Smooth muscle cell (in vitro differentiated cells): Measurements from ENCODE around the gene NGFR. TPM values are rescaled to one million over a fixed set of nuclear protein-coding genes. Genes with fewer than 3 reads are reported as not detected.

ENCODE experiments used
- DNase-seq: peaks from one replicate; lab custom pipeline; 2025; ENCODE audit not compliant: unreplicated experiment; lab: John Stamatoyannopoulos, UW
- H2AFZ ChIP-seq: fragments of 200-600 bp; sonication (generic); 2 replicates; pipeline ENCODE4 v1.6.0; 2016; ENCODE audit warnings: antibody characterized with exemption, low read depth, mild to moderate bottlenecking
- H3F3A ChIP-seq: fragments of 200-600 bp; sonication (generic); 2 replicates; pipeline ENCODE4 v1.6.0; 2017; ENCODE audit warnings: antibody characterized with exemption, low read depth
- H3K27ac ChIP-seq: fragments of 200-600 bp; sonication (generic); 2 replicates; pipeline ENCODE4 v1.5.1; 2016; ENCODE audit warnings: low read depth, mild to moderate bottlenecking
- H3K27me3 ChIP-seq: fragments of 200-600 bp; sonication (generic); 2 replicates; pipeline ENCODE4 v1.6.1; 2016; ENCODE audit warnings: low read depth, mild to moderate bottlenecking
- H3K36me3 ChIP-seq: fragments of 200-600 bp; sonication (generic); 2 replicates; pipeline ENCODE4 v1.5.1; 2016; ENCODE audit warnings: low read depth
- H3K4me1 ChIP-seq: fragments of 200-600 bp; sonication (generic); 2 replicates; pipeline ENCODE4 v1.5.1; 2016; ENCODE audit warnings: low read depth
- H3K4me2 ChIP-seq: fragments of 200-600 bp; sonication (generic); 2 replicates; pipeline ENCODE4 v1.6.0; 2016; ENCODE audit warnings: mild to moderate bottlenecking
- H3K4me3 ChIP-seq: fragments of 200-600 bp; sonication (generic); 2 replicates; pipeline ENCODE4 v1.5.1; 2016; ENCODE audit warnings: mild to moderate bottlenecking
- H3K79me2 ChIP-seq: fragments of 200-600 bp; sonication (generic); 2 replicates; pipeline ENCODE4 v1.6.0; 2016; ENCODE audit warnings: low read depth, mild to moderate bottlenecking
- H3K9ac ChIP-seq: fragments of 200-600 bp; sonication (generic); 2 replicates; pipeline ENCODE4 v1.6.0; 2016; ENCODE audit warnings: low read depth
- H3K9me3 ChIP-seq: fragments of 200-600 bp; sonication (generic); replicated peaks from 2 replicates; pipeline ENCODE4 v1.5.1; 2016; ENCODE audit warnings: low read depth
- H4K20me1 ChIP-seq: fragments of 200-600 bp; sonication (generic); 2 replicates; pipeline ENCODE4 v1.6.0; 2016; ENCODE audit warnings: low read depth
- CTCF ChIP-seq: fragments of 200-600 bp; sonication (generic); IDR thresholded peaks from 2 replicates; pipeline ENCODE4 v1.5.1; 2017; ENCODE audit warnings: borderline replicate concordance, mild to moderate bottlenecking, antibody characterized with exemption; ENCODE audit not compliant: insufficient read depth, poor library complexity, severe bottlenecking
- WGBS: methylation state at CpG from one replicate; pipeline ENCODE4 v1.1.7; 2016; ENCODE audit warnings: low lambda C conversion rate; 5-methylcytosine and 5-hydroxymethylcytosine counted together
- polyA plus RNA-seq: library from polyadenylated mRNA; unstranded; fragments of >200 nt; fragmentation: Nextera tagmentation; extraction: Ambion mirVana; gene quantifications from 2 replicates; pipeline ENCODE4 v1.2.1, GENCODE V29; 2016
- total RNA-seq: library from RNA; depleted of rRNA; stranded (reverse); fragments of >200 nt; gene quantifications from 2 replicates; pipeline ENCODE4 v1.2.3, GENCODE V29; 2014

The NGFR gene
- total and polyA plus RNA-seq, 2 experiments from 2014 or later, result 2.4 to 2.5 TPM

GRCh38 chr17:49523706-49524472 is 28.8 kb downstream of the NGFR start:
- Histone ChIP-seq H3K79me2 (no peaks in the 10 kb centered on the region), H3K27ac (no peak overlapping the region), H2AFZ (no peak overlapping the region), H4K20me1 (no peaks in the 10 kb centered on the region), H3K4me1 (peaks cover 5% of the 10 kb centered on the region), H3K4me2 (no peak overlapping the region), H3K27me3 (no peaks in the 10 kb centered on the region), H3K36me3 (no peaks in the 10 kb centered on the region), H3K4me3 (no peak overlapping the region), H3K9ac (no peak overlapping the region), H3F3A (no peaks in the 10 kb centered on the region), H3K9me3 (no peaks in the 10 kb centered on the region)
- 90% methylated on average over 11 of the region's 11 CpGs for WGBS
- TF ChIP-seq CTCF, result no peak
- DNase-seq, result no peak

DNA sequence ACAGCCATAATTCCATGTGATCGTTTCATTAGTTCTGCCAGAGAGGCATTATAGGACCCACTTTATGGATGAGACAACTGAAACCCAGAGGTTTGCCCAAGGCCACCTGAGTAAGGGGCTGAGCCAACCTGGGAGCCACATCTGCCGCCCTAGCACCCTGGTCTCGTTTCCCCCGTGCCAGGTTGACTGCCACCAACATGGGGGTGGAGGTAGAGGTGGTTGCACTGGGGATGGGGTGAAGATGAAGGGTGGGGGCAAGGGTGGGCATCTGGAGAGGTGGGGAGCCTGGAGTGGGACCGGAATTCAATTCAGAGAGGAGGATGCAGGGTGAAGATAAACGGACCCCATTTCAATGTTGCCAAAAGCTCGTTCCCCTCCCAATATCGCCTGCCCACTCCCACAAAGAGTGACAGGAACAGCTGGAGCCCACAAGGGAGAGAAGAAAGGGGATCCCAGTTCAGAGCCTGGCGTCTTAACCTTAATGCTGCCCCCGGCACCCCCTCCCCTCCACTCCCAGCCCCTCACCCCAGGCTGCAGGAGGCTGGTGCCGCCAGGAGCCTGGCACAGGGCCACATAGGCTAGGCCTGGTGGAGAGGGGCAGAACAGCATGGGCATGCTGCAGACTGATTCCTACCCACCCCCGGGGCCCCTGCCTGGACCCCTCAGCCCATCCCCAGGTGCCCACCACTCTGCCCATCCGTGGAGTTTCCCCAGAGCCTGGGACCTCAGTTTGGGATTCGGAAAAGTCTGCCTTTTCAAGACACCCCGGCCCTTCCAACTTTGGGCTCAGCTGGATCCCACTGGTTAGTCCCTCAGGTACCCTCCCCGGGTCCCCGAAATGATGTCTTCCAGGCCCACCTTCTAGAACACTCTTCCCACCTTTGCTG is 29.6 kb downstream of the NGFR start:
- no peaks in the 10 kb centered on the region for H3K36me3 ChIP-seq
- H3K9me3 ChIP-seq, result no peaks in the 10 kb centered on the region
- no peaks in the 10 kb centered on the region for H3F3A ChIP-seq
- no peak overlapping the region for H3K4me2 ChIP-seq
- TF ChIP-seq CTCF, result no peak
- H4K20me1 ChIP-seq, result no peaks in the 10 kb centered on the region
- H3K27me3 ChIP-seq, result no peaks in the 10 kb centered on the region
- no peaks in the 10 kb centered on the region for H3K79me2 ChIP-seq
- H3K4me3 ChIP-seq, result no peak overlapping the region
- no peak for DNase-seq
- peaks cover 5% of the 10 kb centered on the region for H3K4me1 ChIP-seq
- H3K9ac ChIP-seq, result no peak overlapping the region
- H2AFZ ChIP-seq, result no peak overlapping the region
- 96% methylated on average over 16 of the region's 17 CpGs for WGBS
- no peak overlapping the region for H3K27ac ChIP-seq

DNA sequence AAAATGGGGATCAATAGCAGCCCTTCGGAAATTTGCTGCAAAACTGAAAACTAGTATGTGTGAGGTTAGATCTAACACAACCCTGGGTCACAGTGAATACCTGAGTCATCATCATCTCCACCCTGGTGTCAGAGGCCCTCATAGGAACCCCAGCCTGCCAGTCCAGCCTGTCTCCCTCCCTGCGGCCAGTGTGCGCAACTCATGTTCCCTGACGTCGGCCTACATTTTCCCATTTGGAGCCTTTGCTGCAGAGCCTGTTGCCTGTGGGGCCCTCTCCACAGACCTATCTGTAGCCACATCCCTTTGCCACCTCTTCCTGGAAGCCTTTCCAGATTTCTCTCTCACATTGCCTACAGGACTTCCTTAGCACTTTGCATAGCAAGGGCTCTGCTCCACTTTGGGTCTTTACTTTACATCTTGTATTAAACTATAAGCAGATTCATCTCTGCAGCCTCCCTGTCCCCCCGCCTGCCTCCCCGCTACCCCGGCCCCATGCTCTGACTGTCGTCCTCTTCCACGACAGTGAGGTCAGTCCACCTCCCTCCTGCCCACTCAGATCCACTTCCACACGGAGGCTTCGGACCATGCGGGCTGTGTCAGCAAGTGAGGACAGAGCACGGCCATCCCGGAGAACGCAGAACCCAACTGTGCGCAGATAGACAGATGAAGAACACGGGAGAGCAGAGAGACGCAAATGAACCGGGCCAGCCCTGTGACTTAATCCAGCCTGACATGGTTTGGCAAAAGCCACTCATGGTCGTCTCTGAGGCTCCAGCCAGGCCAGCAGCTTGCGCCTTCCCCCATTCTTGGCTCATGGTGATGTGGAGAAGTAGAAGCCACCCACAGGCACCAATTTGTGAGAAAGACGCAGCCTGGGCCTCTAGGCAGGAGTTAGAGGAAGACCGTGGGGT is 31.0 kb downstream of the NGFR start:
- Histone ChIP-seq H3K4me1 (peaks cover 5% of the 10 kb centered on the region), H3K79me2 (no peaks in the 10 kb centered on the region), H3K4me3 (no peak overlapping the region), H3K27me3 (no peaks in the 10 kb centered on the region), H3K4me2 (no peak overlapping the region), H3F3A (no peaks in the 10 kb centered on the region), H2AFZ (no peak overlapping the region), H3K9ac (no peak overlapping the region), H3K36me3 (no peaks in the 10 kb centered on the region), H3K27ac (no peak overlapping the region), H3K9me3 (no peaks in the 10 kb centered on the region), H4K20me1 (no peaks in the 10 kb centered on the region)
- TF ChIP-seq CTCF, result no peak
- 85% methylated on average over 24 of the region's 24 CpGs for WGBS
- no peak for DNase-seq
